GM12874 (cell line): ENCODE results near the gene SLC2A4RG.

Experiments used
- TF ChIP-seq, protein P1 (sequence below): IDR thresholded peaks from 2 replicates; pipeline ENCODE4 v1.5.1; 2011; ENCODE audit warnings: low read depth, mild to moderate bottlenecking, control low read depth, low read length, moderate library complexity; ENCODE audit not compliant: insufficient read depth

The SLC2A4RG gene

DNA sequence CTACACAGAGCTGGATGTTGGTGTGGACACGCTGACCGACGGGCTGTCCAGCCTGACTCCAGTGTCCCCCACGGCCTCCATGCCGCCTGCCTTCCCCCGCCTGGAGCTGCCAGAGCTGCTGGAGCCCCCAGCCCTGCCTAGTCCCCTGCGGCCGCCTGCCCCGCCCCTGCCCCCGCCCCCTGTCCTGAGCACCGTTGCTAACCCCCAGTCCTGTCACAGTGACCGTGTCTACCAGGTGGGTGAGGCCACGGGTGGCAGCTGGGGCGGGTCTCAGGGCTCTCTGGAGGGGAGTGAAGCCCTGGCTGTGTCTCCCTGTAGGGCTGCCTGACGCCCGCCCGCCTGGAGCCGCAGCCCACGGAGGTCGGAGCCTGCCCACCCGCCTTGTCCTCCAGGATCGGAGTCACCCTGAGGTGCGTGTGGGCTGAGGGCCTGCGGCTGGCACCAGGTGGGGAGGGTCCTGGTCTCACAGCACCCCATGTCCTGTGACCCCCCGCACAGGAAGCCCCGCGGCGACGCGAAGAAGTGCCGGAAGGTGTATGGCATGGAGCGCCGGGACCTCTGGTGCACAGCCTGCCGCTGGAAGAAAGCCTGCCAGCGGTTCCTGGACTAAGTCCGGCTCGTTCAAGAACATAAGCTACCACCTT, 2.9 kb downstream of the SLC2A4RG start:
- TF ChIP-seq, protein P1, sequence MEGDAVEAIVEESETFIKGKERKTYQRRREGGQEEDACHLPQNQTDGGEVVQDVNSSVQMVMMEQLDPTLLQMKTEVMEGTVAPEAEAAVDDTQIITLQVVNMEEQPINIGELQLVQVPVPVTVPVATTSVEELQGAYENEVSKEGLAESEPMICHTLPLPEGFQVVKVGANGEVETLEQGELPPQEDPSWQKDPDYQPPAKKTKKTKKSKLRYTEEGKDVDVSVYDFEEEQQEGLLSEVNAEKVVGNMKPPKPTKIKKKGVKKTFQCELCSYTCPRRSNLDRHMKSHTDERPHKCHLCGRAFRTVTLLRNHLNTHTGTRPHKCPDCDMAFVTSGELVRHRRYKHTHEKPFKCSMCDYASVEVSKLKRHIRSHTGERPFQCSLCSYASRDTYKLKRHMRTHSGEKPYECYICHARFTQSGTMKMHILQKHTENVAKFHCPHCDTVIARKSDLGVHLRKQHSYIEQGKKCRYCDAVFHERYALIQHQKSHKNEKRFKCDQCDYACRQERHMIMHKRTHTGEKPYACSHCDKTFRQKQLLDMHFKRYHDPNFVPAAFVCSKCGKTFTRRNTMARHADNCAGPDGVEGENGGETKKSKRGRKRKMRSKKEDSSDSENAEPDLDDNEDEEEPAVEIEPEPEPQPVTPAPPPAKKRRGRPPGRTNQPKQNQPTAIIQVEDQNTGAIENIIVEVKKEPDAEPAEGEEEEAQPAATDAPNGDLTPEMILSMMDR: no peak

DNA sequence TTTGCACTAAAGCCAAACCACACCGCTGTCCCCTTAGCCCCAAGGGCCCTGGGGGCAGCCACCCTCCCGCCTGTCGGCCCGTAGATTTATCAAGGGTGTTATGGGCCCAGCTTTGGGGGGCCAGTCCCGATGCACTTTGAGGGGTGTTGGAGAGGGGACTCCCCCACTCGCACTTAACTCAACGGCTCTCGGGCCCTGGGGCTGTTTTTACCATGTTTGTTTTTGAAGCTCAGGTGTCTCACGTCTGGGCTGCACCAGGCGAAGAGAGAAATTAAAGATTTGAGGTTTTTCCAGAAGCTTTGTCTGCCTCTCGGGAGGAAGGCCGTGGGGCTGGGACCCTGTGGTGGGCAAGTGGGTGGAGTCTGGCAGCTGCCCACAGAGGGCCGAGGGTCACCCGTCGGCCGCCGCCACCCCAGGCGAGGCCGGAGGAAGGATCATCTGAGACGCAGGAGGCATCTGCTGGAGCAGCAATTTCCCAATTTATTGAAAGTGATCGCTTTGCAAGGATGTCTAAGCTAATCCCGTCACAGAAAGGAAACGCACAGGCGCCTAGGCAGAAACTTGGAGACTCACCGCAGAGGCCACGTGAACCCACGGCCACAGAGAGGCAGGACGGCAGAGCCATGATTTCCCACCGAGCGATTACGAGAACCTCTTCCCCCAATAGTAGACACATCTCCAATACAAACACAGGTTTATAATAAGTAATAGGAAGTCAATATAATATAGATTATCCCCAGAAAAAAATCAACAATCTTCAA, 3.8 kb downstream of the SLC2A4RG start:
- TF ChIP-seq, protein P1: no peak

DNA sequence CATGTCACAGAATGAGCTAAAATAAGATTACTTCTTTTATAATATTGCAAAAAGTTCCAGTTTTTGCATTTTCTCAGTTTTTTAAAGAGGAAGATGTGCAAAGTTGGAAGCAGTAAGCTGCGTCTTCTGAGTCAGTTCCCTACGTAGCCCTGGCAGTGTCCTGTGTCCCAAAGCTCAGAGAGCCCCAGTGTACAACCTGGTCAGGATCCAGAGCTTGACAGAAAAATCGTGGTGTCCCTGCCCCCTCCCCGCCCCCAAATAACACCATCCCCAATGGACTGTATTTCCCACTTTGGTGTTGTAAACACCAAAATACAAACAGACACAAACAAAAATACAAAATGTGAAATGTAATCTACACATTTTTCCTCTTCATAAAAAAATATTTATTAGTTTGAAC, 4.6 kb downstream of the SLC2A4RG start:
- TF ChIP-seq, protein P1: no peak

DNA sequence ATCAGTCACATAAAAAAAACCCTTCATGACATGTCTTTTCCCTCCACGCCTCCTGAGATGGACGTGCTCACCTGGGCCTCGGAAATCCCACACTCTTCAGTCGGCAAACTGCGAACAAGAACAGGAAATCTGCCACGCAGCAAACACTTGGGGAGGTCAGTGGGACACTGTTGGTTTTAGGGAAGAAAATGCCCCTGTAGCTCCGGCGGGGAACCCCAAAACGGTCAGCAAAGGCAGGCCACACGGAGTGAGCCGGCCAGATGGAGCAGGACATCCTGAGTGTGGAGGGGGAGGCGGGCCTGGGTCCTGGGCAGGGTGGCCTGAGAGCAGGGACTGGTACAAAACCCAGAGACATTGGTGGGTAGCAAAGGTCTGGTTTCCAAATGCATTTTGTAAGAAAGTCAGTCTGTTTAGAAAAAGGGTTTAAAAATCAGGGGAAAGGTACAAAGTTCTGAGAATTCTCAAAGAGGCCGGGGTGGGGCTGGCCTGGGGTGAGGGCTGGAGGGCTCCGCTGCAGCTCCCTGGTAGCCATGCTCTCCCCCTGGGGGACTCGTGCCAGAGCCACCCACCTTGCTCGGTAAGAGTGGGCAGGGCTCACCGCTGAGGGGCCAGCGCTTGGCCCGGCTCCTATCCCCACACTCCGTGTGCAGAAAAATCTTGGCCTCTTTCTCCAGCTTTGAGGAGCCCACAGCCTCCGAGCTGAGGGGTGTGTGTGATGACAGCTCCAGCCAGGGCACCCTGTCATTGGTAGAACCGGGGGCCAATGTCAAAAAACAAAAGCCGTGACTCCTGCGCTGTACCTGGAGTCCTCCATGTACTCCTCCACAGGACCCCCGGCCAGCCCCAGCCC, 5.2 kb downstream of the SLC2A4RG start:
- TF ChIP-seq, protein P1: no peak

DNA sequence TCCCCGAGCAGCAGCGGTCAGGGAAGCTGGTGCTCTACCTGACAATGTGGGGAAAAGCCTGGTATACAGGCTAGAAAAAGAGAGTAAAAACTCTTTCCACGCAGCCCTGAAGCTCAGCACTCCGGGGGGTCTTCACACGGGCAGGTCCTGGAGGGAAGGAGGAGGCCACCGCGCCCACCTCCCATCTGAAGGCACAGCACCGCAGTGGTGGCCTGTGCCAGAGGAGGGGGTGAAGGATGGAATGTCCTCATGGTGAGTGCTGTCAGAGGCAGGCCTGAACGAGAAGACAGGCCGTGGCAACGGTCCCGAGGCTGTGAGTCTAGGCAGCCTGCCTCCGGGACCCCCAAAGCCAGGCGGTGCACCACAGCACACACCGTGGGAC, 5.8 kb downstream of the SLC2A4RG start:
- TF ChIP-seq, protein P1: no peak

DNA sequence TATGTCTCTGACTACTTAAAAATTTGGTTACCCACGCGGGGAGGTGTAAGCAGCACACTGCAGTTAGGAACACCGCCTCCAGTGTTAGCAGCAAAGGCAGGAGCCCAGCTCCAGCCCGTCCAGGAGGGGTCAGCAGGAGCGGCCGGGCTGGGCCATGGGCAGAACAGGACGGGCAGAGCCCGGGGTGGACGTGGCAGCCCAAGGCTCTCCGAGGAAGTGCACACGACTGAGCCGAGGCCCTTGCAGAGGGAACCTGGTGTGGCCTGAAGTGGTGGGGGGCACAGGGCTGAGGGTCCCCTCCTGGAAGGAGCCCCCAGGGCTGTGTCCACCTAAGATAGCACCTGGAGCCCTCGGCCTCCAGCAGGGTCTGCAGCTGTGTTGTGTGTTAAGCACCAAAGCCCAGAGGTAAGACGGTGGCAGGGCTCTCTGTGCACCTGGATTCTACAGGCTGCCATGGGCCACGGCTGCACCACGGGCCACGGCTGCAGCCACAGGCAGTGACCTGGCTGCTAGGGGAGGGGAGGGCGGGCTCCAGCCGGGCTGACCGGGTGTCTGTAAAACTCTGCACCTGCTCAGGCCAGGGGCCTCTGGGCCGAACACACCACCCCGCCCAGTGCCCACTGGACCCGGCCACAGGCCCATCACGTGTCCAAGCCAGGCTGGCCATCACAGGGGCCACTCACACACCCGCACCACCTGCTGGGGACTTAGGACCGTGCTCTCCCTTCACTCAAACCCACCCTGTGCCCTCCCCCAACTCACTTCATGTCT, 6.6 kb downstream of the SLC2A4RG start:
- TF ChIP-seq, protein P1: no peak
